Fibroblast of skin of back (primary cell): Measurements from ENCODE around the gene EGFL8.
"Not testable (repeated sequence)": the region's sequence is repeated elsewhere in the genome, so short reads cannot be mapped to it uniquely, and the experiment has no call there.

Experiments
- DNase-seq: peaks from one replicate; pipeline ENCODE4 v3.0.0-alpha.2; 2013

Gene EGFL8

DNA sequence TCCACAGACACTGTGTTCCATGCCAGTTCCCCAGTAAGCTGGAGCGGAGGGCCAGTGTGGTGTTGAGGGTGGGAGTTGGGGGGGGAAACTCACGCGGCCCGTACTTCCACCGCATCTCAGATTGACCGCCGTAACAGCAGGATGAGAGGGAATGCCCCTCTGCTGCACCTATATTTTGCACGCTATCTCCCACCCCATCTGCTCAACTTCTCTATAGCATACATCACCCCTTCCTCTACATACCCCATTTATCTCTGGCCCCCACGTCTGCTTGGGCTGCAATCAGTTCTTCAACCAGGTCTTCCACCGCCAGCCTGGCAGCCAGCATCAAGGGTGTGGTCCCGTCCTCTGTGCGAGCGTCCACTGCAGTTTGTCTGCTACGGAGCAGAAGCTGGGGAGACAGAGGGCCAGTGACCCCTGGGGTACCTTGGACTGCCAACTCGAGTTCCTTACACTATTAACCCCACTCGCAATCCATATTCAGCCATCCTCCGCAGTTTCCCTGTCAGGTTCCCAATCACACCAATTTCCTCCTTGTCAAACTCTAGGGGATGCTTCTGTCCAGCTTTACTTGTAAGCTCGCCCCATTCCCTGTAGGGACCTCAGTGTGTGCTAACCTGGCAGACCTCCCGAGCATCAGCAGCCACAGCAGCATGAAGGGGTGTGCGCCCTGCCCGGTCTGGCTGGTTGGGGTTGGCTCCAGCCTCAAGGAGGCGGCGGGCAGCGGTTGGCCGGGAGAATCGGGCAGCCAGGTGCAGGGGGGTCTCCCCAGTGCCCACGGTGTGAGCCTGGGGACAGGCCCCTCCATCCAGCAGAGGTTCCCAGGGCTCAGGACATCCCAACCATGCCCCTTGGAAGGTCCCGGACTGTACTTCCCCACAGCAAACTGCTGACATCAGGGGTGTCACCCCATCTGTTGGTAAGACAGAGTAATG is 32.6 kb downstream of the EGFL8 start:
- no peak for DNase-seq

DNA sequence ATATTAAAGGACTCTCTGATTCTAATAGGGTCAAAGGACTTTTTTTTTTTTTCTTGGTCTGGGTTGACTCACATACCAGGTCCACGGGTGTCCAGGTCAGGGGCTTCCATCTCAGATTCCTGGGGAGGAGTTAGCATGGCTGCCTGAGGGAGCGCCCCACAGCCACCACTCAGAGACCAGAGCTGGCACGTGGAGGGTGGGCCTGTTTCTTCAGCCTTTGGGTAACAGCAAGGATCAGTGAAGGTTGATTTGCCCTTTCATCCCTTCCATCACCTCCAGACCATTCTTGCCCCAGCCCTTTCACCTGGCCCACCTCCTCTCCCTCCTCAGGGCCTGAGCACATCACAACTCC is 33.9 kb downstream of the EGFL8 start:
- no peak for DNase-seq

DNA sequence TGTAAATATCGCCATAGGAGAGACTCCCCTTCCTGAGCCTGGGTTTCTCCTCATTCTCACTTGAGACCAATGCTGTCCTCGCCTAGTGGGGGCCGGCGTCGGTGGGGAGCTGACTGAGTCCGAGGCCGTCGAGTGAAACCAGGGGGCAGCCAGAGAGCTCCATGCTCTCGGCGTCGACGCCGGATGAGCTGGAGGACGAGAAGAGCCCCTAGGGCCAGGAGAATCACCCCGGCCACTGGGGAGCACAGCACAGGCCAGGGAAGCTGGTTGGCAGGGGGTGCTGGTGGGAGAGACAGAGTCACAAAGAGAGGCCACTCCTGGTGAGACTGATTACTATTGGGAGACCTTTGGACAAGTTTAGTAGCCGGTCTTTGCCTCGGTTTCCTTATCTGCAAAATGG is 34.5 kb downstream of the EGFL8 start:
- DNase-seq: no peak

DNA sequence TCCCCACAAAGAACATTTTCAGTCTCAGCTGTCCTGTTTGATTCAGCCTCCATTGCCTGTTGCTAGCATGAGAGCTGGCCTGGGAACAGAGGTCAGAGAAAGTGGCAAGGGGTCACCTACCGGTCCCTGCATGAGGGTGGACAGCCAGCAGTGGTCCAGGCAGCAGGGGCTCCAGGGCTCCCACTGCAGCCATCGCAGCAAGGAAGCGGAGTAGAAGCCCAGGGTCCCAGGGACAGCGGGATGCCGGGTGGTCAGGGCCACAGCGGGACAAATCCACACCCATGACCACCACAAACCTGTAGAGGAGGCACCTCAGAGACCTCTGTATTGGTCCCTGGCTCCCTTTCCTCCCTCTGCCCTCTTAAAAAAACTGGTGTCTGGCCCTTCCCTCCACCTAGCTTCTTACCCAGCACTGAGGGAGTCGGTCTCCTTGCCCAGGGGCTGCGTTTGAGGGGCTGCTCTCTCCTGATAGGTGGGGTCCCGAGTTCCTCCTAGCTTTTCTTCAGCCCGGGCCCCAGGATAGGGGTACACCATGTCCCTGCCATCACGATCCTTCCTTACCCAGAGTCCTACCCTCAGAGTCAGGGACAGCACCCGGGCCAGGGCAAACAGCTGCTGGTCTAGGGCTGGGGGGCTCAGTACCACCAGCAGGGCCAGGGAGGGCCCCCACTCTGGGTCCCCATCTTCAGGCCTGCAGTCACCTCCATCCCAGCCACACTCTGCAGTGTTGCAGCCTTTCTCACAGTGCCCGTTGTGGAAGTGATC is 36.5 kb downstream of the EGFL8 start:
- DNase-seq: no peak

DNA sequence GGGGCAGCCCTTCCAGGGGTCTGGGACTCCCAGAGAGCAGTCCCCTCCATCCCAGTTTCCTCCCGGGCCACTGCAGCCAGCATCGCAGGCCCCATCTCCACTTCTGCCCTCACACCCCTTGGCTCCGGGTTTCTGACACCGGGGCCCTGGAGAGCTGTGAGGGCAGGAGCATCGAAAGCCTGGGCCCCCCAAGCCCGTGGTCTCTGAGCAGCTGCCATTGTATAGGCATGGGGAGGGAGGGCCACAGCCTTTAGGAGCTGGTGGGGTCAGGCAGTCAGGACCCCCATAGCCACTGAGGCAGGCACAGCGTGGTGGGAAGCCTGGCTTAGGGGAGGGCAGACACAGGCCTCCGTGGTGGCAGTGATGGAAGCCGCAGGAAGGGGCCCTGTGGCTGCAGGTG is 37.8 kb downstream of the EGFL8 start:
- no peak for DNase-seq

DNA sequence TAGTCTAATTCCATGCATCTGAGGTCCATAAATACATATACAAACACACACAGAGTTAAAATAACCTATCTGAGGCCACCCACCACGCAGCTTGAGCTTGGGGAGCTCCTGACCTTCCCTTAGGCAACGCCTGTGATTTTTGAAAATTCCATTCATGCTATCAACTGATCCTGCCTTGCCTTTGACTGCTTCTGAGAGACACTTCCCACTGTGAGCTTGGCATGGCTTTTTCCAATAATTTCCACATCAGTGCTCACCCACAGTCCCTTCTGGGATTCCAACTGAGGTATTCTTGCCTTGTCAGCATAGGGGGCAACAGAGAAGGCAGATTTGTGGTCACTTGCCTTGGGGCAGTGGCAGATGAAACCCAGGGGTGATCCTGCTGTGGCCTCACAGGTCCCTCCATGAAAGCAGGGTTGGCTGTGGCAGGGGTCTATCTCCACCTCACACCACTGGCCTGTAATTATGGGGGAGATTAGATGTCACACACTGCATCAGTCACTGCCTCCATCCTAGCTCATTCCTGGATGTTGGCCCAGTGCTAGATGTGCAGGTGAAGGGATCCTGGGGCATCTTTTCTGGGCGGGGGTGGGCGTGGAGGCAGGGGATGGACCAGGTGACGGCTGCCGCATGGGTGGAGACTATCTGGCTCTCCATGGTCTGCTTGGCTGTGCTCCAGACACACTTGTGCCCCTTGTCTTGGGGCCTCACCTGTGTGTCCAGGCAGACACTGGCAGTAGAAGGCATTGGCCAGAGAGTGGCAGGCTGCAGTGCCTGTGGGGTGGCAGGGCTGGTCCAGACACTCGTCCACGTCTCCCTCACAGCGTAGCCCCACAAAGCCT is 39.3 kb downstream of the EGFL8 start:
- DNase-seq: no peak

DNA sequence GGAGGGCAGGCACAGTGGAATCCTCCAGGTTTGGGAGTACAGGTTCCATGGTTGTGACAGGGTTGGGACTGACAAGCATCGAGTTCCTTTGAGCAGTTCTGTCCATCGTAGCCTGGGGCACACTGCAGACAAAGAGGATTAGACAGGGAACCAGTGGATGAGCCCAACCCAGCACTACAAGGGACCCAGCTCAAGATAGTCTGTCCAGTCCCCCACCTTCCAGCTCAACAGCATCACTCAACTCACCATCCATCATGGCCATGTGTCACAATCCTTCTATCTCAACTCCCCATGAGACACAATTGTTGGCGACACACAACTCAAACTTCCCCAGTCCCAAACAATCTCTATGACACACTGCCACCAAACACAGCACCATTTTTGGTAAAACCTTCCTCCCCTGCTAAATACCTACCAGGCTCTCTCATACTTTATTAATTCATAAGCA is 39.9 kb downstream of the EGFL8 start:
- no peak for DNase-seq

DNA sequence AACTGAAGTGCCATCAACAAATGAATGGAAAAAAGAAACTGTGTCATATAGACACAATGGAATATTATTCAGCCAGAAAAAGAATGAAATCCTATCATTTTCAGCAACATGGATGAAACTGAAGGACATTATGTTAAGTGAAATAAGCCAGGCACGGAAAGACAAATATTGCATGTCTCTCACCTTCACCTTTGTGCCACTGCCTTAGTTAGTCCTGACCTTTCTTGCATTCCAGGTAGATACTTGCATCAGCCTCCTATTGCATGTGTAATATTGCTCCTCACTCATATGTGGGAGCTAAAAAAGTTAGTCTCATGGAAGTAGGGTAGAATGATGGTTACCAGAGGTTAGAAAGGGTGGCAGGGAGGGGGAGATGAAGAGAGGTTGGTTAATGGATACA is 44.6 kb downstream of the EGFL8 start:
- no peak for DNase-seq

DNA sequence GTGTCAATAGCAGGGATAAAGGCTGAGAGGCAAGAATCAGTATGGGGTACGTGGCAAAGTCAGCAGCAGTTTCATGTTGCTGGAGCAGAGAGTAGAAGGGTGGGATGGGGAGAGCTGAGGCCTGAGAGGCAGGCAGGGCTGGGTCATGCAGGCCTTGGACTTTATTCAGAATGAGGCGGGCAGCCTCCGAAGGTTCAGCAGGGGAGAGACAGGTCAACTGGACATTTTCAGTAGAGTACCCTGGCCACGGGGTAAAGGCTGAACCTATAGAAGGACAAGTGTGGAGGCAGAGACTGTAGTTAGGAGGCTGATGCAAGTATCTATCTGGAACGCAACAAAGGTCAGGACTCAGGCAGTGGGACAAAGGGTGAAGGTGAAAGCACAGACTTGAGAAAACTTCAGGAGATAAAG is 45.8 kb downstream of the EGFL8 start:
- no peak for DNase-seq

DNA sequence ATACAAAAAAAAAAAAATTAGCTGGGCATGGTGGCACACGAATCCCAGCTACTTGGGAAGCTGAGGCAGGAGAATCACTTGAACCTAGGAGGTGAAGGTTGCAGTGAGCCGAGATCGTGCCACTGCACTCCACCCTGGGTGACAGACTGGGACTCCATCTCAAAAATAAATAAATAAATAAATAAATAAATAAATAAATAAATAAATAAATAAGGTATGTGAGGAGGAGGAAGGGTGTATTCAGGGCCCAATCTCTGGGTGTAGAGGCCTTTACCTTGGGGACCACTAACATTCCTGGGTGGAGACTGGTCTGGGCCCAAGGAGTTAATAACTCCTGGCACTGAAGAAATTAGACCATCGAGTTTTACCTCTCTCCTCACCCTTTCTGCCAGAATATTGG is 47.0 kb downstream of the EGFL8 start:
- not testable (repeated sequence) for DNase-seq

DNA sequence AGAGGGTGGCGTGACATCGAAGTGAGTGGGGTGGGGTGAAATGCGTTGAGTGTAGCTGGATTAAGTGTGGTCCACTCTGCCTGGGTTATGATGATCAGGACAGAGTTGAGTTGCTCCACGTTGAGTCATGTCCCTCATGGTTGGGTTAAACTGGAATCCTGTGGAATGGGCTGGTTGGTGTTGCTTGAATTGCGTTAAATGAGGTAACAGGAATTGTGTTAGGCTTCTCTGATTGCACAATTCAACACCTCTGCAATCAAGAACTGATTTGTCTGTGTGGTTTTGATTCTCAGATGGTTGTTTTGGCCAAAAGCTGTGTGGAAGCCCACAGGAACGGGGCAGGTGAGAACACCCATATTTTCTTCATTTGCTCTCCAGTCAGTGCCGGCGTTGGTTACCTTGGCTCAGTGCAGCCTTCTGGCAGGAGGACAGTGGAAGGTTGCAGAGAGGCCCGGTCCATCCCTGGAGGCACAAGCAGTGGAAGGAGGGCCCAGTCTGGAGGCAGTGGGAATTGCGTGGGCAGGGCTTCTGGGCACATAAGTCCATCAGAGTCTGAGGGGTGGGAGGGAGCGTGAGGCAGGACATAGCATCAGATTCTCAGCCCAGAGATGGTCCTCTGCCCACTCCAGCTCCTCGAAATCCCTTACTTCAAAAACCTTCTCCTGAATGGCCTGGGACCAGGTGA is 47.8 kb downstream of the EGFL8 start:
- DNase-seq: no peak

DNA sequence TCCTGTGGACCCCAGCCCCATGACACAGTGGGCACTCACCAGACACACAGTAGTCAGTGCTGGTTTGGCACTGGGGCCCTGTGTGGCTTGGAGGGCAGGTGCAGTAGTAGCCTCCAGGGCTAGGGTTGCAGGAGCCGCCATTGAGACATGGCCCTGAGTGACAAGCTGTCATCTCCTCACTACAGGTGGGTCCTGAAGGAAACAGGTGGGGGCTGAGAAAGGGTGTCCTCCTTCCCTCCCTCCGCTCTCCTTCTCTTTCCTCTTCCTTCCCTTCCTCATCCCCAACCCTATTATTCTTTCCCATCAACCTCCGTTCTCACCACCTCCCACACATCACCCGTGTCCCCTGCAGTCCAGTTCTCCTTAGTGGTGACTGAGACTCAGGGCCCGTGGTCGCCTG is 49.3 kb downstream of the EGFL8 start:
- DNase-seq: no peak

DNA sequence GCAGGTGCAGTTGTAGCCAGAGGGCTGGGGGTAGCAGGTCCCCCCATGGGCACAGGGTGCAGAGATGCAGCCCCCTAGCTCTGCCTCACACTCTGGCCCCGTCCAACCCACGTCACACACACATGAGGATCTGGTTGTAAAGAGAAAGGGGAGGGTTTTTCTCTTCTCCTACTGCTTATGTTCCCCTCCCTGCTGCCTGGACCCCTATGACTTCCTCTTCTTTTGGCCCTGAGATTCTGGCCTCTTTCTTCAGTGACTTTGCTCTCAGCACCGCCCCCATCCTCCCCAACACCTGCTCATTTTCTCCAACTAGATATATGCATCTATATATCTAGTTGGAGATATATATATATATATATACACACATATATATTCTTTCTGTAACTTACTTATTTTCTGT is 49.7 kb downstream of the EGFL8 start:
- no peak for DNase-seq

DNA sequence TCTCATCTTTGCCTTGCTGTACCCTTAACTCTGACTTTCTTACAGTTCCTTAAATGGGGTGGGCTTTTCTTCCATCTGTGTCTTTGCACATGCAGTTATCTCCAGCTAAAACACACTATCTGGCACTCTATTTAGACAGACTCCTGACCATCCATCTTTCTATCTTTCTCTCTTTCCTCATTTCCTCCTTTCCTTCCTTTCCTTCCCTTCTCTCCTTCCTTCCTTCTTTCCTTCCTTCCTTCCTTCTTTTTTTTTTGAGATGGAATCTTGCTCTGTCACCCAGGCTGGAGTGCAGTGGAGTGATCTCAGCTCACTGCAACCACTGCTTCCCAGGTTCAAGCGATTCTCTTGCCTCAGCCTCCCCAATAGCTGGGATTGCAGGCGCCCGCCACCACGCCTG is 51.2 kb downstream of the EGFL8 start:
- no peak for DNase-seq

DNA sequence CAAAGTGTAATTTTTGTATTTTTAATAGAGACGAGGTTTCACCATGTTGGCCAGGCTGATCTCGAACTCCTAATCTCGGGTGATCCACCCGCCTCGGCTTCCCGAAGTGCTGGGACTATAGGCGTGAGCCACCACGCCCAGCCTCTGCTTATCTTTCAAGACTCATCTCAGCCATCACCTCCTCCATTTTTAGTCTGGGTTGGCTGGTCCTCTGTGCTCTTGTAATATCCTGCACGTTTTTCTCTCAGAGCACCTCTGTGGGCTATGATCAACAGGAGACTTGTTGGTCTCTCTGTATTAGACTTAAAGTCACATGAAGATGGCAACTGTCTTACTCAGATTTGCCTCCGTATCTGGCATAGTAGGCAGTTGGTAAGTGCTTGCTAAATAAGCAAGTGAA is 51.9 kb downstream of the EGFL8 start:
- DNase-seq: no peak

DNA sequence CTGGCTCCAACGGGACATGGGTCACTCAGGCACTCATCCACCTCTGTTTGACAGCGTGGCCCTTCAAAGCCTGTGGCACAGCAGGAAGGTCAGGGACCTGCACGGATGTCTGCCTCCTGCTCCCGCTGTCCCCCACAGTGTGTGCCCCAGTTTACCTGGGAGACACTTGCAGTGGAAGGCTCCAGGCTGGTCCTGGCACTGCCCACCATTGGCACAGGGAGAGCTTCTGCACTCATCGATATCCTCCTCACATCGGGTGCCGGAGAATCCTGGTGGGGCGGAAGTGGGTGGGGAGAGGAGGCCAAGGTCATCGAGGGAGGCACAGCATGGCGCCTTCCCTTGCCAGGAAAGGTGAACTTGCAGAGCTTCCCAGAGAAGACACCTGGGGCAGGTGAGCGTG is 52.6 kb downstream of the EGFL8 start:
- no peak for DNase-seq
